Epithelial cell of proximal tubule (primary cell): ENCODE measurements around the gene SLC25A52. TPM values are rescaled to one million over a fixed set of nuclear protein-coding genes. Genes with fewer than 3 reads are reported as not detected.

ENCODE experiments used
- DNase-seq: peaks from one replicate; pipeline ENCODE4 v3.0.0-alpha.2; 2011; ENCODE audit warnings: low read depth
- H3K4me3 ChIP-seq: 2 replicates; pipeline ENCODE4 v1.5.1; 2011; ENCODE audit warnings: low read depth, mild to moderate bottlenecking, low read length
- CTCF ChIP-seq: conservative IDR thresholded peaks from 2 replicates; pipeline ENCODE4 v1.5.1; 2012; ENCODE audit warnings: low read depth, mild to moderate bottlenecking, low read length
- total RNA-seq: library from RNA; depleted of rRNA; stranded (reverse); fragments of >200 nt; gene quantifications from 2 replicates; pipeline ENCODE4 v1.2.3, GENCODE V29; 2015

Gene SLC25A52
- total RNA-seq, 1 donor from 2014 or later, result not detected

DNA sequence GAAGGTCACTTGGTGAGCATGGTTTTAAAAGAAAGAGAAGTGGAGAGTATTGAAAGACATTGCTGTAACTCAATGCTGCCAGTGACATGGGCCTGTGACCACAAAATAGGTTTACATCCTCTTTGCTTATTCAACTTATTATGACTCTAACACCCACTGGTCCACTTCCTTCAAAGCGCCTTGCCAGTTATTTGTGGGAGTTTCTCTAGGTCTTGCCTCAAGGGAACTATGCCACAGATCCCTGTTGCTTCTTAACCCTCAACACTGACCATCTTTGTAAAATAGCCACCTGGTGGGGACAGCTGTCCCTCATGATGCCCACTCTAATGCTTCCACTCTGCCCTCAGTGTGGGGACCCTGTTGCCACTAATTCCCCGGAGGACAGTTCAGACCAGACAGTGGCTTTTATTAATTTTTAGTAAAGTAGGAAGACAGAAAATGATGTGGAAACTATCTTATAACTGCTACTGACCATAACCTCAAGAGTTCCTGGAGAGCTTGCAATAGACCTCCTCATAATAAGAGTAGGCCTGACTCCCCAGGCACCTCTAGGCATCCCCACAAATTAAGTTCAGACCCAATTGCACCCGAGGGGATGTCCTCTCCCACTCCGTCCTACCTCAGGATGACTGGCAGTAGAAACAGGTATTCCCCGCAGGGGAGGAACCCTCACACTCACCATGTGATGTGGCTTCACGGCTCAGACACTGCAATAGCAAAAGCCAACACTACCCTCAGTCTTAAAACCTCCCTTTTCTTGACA is 31.3 kb upstream of the SLC25A52 start:
- no peak for DNase-seq
- H3K4me3 ChIP-seq, result no peak overlapping the region
- no peak for TF ChIP-seq CTCF

DNA sequence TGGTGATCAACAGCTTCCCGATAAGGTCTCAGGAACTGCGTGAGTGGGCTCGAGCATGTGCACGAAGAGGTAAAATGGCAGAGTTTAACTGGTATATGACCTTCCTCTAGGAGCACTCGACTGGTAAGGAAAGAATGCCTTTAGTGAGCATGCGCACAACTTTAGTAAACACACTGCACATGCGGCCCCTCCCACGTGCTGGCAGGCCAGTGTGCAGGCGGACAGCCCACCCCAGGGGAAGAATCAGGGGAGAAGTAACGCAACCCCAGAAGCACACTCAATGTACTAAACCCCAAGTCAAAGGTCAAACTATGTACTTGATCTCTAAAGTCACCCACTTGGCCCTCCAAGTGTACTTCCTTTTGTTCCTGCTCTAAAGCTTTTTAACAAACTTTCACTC is 28.7 kb upstream of the SLC25A52 start:
- no peak for TF ChIP-seq CTCF
- no peak for DNase-seq
- no peak overlapping the region for H3K4me3 ChIP-seq

GRCh38 chr18:31783059-31783458 is 22.4 kb upstream of the SLC25A52 start:
- no peak for TF ChIP-seq CTCF
- DNase-seq, result no peak
- no peak overlapping the region for H3K4me3 ChIP-seq

DNA sequence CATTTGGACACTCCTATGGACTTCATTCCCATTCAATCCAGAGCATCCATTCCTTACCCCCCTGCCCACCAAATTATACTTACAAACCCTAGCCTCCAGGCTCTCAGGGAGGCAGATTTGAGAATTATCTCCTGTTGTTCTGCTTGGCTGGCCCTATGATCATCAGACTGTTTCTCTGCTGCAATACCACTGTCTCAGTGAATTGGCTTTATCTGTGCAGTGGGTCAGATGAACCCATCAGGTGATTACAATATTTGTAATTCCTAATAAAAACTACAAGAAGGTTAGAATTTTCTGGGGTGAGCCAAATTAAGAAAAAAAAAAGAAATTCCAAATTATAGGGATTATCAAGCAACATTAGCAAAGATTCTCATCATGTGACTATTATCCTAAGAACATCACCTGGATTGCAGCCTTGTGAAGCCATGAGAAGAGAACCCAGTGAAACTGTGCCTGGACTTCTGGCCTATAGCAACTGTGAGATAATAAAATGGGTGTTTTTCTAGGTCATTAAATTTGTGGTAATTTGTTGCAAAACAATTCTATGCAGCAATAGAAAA is 17.8 kb upstream of the SLC25A52 start:
- TF ChIP-seq CTCF, result no peak
- no peak overlapping the region for H3K4me3 ChIP-seq
- no peak for DNase-seq

DNA sequence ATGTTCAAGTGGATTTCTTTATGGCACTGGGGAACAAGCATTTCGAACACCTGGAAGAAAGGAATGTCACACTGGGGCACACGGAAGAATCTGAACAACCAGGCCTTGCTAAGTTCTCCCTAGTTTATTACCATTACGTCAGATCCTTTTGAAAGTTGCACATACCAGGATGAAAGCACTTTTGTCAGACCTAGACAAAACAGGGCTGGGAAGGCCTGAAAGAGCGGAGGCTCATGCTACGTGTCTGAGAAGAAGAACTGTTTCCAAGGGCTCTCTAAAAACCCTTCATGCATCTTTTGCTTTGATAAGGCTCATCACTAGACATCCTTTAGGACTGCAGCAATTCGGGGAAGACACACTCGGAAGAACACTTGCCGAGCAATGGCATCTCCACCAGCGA is 15.4 kb upstream of the SLC25A52 start:
- no peak for TF ChIP-seq CTCF

GRCh38 chr18:31774962-31775361 is 14.3 kb upstream of the SLC25A52 start:
- H3K4me3 ChIP-seq, result no peak overlapping the region
- DNase-seq, result no peak
- no peak for TF ChIP-seq CTCF

More for the DNA sequence above, 15.4 kb upstream of the SLC25A52 start:
- H3K4me3 ChIP-seq, result no peak overlapping the region
- no peak for DNase-seq

GRCh38 chr18:31774477-31774785 is 13.8 kb upstream of the SLC25A52 start:
- no peak for DNase-seq
- H3K4me3 ChIP-seq, result no peak overlapping the region
- TF ChIP-seq CTCF, result no peak
